Skin of body (tissue), 2 donors: ENCODE results near the gene NDC1. TPM values are rescaled to one million over a fixed set of nuclear protein-coding genes. Genes with fewer than 3 reads are reported as not detected.
"Not testable (repeated sequence)": the region's sequence is repeated elsewhere in the genome, so short reads cannot be mapped to it uniquely, and the experiment has no call there.

Experiments
- DNase-seq: peaks from one replicate; lab custom pipeline; 2025; lab: John Stamatoyannopoulos, UW
- total RNA-seq: library from RNA; depleted of rRNA; stranded (reverse); fragments of >200 nt; gene quantifications from one replicate; pipeline ENCODE4 v1.2.3, GENCODE V29; 2014

NDC1 gene
- total RNA-seq, 1 donor from 2014 or later: 17.4 TPM

DNA sequence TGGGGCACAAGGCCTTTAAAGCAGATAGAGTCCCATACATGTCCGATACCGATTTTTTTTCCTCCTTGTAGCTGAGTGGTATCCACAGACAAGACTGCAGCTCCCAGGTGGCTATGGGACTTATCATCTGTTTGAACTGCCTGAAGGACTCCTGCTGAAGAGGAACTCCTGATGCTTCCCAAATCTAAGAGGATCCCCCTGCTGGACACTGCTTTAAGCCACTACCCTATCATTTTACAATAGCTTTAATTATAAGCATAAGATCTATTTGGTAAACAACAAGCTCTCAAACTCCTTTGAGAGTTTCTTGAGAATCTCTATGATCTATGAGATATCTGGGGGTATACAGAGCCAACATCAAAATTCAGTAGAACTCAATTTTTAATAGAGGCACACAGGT, 11.7 kb downstream of the NDC1 start:
- no peak for DNase-seq

GRCh38 chr1:53825306-53825705, 12.8 kb downstream of the NDC1 start:
- no peak for DNase-seq

DNA sequence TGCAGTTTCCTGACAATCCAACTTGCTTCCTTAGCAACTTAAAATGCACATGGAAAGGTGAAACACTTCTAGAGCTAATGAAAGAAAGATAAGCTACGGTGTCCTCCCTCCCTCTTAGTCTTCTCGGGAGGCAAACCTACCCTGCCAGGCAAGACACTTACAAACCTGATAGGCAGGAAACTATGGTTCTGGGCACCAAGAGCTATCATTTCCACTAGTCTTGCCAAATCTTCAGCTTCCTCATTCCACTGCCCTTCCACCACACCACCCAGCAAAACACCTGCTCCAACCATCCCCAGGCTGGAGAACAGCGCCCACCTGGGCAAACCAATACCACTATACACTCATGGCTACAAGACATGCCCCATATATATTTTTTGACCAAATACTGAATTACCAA, 15.2 kb downstream of the NDC1 start:
- DNase-seq: no peak

GRCh38 chr1:53821380-53821779, 16.7 kb downstream of the NDC1 start:
- no peak for DNase-seq

- no peak for DNase-seq
These were observed 18.7 kb downstream of the NDC1 start for GRCh38 chr1:53819387-53819786.

DNA sequence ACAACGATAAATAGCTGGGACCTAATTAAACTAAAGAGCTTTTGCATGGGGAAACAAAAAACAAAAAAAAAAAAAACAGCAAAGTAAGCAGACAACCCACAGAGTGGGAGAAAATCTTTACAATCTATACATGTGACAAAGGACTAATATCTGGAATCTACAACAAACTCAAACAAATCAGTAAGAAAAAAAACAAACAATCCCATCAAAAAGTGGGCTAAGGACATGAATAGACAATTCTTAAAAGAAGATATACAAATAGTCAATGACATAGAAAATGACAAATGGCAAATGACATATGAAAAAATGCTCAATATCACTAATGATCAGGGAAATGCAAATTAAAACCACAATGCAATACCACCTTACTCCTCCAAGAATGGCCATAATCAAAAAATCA, 21.5 kb downstream of the NDC1 start:
- DNase-seq: not testable (repeated sequence)

GRCh38 chr1:53815484-53815883, 22.6 kb downstream of the NDC1 start:
- not testable (repeated sequence) for DNase-seq

DNA sequence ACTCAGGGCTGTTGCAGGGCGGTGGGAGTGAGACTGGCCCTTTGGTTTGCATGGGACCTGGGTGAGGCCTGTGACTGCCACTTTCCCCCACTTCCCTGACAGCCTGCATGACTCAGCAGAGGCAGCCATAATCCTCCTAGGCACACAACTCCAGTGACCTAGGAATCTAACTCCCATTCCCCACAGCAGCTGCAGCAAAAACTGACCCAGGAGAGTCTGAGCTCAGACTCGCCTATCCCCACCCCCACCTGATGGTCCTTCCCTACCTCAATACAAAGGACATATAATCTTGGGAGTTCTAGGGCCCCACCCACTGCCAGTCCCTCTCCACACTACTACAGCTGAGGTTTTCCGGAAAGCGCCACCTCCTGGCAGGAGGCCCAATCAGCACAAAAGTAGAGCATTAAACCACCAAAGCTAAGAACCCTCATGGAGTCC, 26.7 kb downstream of the NDC1 start:
- no peak for DNase-seq

GRCh38 chr1:53810497-53810896, 27.6 kb downstream of the NDC1 start:
- no peak for DNase-seq

GRCh38 chr1:53810007-53810406, 28.1 kb downstream of the NDC1 start:
- DNase-seq: no peak

DNA sequence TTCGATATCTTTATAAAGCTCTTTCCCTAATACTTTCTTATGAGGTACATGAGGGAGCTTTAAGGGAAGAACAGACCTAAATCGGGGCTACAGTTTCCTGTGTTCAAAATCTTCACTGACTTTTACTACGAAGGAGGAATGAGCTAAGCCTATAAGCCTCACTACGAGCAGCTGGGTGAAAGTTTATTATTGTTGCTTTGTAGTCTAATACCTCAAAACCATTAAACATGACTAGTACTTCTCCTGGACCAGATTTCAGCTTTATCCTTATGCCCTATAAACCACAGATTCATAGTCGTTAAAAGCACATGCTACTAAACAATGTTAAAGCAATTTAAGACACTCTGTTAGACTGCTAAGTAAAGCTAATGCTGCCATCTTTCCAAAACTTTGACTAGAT, 30.2 kb downstream of the NDC1 start:
- no peak for DNase-seq

DNA sequence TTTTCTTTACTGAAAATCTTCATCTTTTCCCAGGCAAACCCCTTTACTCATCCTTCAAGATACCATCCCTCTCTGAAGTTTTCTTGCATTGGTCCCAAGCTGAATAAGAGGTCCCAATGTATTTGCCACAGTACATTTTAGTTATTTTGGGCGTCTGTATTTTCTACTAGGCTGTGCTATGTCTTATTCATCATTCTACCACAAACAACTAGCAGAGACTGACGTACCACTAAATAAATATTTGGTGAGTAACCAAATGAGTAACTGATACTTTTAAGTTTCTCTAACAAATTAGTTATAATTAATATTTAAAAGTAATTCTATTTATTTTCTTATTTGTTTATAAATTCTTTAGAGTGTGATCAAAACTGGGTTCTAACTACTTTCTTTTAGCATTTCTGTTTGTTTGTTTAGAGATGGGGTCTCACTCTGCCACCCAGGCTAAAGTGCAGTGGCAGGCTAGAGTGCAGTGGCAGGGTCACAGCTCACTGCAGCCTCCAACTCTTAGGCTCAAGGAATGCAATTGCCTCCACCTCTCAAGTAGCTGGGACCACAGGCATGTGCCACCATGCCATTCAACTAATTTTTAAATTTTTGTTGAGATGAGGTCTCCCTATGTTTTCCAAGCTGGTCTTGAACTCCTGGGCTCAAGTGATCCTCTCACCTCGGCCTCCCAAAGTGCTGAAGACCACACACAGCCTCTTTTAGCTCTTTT, 33.1 kb downstream of the NDC1 start:
- DNase-seq: no peak

- no peak for DNase-seq
These were observed 33.9 kb downstream of the NDC1 start for GRCh38 chr1:53804181-53804580.

DNA sequence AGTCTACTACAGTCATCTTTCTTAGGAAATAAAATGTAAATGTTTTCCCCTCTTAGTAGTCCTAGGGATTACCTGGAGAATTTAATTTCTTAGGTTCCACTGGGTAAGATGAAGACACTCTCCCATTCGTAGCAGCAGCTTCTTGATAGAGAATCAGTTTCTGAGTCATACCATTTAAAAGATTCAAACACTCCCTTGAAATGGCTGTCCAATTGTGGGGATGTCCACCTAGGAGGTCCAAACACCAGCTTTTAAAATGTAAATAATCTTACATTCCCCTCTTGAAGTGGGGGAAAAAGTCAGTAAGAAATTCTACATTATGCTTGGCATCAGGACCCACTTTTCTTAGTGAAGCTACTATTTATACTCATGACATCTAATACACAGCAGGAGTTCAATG, 37.5 kb downstream of the NDC1 start:
- no peak for DNase-seq

DNA sequence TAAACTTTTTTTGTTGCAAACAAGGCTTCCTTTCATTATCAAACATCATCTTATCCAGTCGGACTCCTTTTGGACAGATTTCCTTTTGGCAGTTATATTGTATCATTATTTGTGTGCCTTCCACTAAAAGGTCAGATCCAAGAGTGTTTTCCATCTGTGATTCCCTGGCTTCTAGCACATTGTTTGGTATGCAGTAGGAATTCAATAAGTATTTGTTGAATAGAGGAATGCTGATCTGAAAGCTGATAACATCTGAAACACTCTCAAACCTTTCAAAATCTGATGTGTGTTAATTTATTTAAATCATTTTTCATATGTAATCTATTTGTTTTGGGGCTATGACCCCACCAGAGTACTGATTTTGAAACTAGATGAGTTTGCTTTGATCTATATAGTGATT, 39.0 kb downstream of the NDC1 start:
- DNase-seq: peak; percentile 5

DNA sequence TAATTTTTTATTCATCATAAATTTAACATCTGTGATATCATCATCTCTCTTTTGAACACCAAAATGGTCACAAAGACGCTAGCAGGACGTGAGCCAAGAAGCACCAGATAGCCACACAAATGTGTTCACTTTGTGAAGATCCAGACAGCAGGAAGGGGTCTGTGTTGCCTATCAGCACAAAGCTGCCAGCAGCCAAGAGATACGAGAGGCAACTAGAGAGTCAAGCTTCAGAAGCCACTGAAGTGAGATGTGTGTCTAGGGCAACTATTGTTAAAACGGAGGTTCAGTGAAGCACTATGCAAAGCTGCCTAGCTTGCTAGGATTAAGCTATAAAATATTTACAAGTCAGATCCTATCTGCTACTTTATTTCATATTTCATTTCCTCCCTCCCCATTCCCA, 45.3 kb downstream of the NDC1 start:
- no peak for DNase-seq

- no peak for DNase-seq
These were observed 50.4 kb downstream of the NDC1 start for GRCh38 chr1:53787655-53788054.

- no peak for DNase-seq
These were observed 55.0 kb downstream of the NDC1 start for GRCh38 chr1:53783056-53783455.

- no peak for DNase-seq
These were observed 56.4 kb downstream of the NDC1 start for GRCh38 chr1:53781654-53782053.

DNA sequence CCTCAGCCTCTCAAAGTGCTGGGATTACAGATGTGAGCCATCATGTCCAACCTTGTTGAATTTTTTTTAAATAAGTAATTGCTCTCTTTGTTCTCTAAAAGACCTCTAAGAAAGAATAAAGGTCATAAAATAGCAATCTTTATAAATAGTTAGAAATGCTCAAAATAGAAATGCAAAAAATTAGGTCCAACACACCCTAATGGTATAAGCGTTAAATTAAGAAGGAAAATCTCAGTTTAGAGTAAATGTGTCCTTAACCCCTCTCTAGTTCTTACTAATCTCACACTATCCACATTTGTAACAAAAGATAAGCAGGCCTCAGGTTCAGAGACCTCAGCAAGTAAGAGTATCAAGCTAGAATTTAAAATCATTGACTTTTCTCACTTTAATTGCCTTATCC, 60.8 kb downstream of the NDC1 start:
- DNase-seq: no peak

- DNase-seq: no peak
These were observed 66.4 kb downstream of the NDC1 start for GRCh38 chr1:53771648-53772047.

GRCh38 chr1:53769780-53770179, 68.3 kb downstream of the NDC1 start:
- DNase-seq: no peak

GRCh38 chr1:53769184-53769583, 68.9 kb downstream of the NDC1 start:
- DNase-seq: no peak
